Activated naive CD8-positive, alpha-beta T cell treated with anti-CD3 and anti-CD28 coated beads, Interleukin-2, amount 50 U/mL, for 24 hours (primary cell): ENCODE results near the gene JAZF1.
"Not testable (repeated sequence)": the region's sequence is repeated elsewhere in the genome, so short reads cannot be mapped to it uniquely, and the experiment has no call there.

Experiments
- ATAC-seq: fragments of 150-1000 bp; cut with Tn5 transposase; one replicate; pipeline ENCODE4 v1.10.0; 2021
- DNase-seq: peaks from one replicate; pipeline ENCODE4 v3.0.0; 2021
- H3K27ac Mint-ChIP-seq: one replicate; pipeline ENCODE4 v1.8.0; 2021; ENCODE audit warnings: mild to moderate bottlenecking, mixed read lengths
- H3K27me3 Mint-ChIP-seq: one replicate; pipeline ENCODE4 v1.8.0; 2021; ENCODE audit warnings: mixed read lengths
- H3K36me3 Mint-ChIP-seq: one replicate; pipeline ENCODE4 v1.8.0; 2021; ENCODE audit warnings: low read depth, mixed read lengths
- H3K4me1 Mint-ChIP-seq: one replicate; pipeline ENCODE4 v1.8.0; 2021; ENCODE audit warnings: mixed read lengths
- H3K4me3 Mint-ChIP-seq: one replicate; pipeline ENCODE4 v1.8.0; 2021; ENCODE audit warnings: mild to moderate bottlenecking, moderate library complexity, mixed read lengths
- H3K9me3 Mint-ChIP-seq: one replicate; pipeline ENCODE4 v1.8.0; 2021; ENCODE audit warnings: mixed read lengths

Gene JAZF1

GRCh38 chr7:28015169-28015568 lies 165.4 kb downstream of the JAZF1 start:
- Mint-ChIP-seq H3K4me3 (no peak overlapping the region), H3K4me1 (no peaks in the 10 kb centered on the region), H3K9me3 (peaks cover 5% of the 10 kb centered on the region), H3K27ac (no peak overlapping the region), H3K27me3 (no peaks in the 10 kb centered on the region), H3K36me3 (peaks cover 11% of the 10 kb centered on the region)
- ATAC-seq (no peak), DNase-seq (no peak)

GRCh38 chr7:28014340-28014739 lies 166.3 kb downstream of the JAZF1 start:
- H3K27me3 Mint-ChIP-seq, H3K4me1 Mint-ChIP-seq, ATAC-seq, H3K27ac Mint-ChIP-seq, H3K4me3 Mint-ChIP-seq, H3K9me3 Mint-ChIP-seq, DNase-seq: not testable (repeated sequence)
- H3K36me3 Mint-ChIP-seq = peaks cover 11% of the 10 kb centered on the region

DNA sequence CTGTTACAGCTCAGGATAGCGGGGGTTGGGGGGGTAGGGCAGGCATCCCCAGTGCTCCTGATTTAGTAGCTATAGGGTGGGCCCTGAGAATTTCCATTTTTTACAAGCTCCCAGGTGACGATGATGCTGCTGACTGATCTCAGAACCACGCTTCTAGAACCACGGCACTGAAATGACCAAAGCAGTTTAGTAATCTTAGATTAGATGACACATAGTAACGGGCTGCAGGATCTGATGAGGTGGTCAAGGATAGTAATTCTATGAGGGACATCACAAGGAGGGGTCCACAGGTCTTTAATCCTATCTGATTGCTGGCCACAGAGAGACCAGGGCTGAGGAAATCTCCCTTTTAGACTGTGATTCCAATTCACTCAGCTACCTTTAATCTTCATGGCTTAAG lies 167.2 kb downstream of the JAZF1 start:
- H3K4me1 Mint-ChIP-seq = no peaks in the 10 kb centered on the region
- H3K27me3 Mint-ChIP-seq = no peaks in the 10 kb centered on the region
- peaks cover 11% of the 10 kb centered on the region for H3K36me3 Mint-ChIP-seq
- peaks cover 5% of the 10 kb centered on the region for H3K9me3 Mint-ChIP-seq
- DNase-seq (no peak), ATAC-seq (no peak)
- H3K27ac Mint-ChIP-seq = no peak overlapping the region
- no peak overlapping the region for H3K4me3 Mint-ChIP-seq

- no peaks in the 10 kb centered on the region for H3K4me1 Mint-ChIP-seq
- no peaks in the 10 kb centered on the region for H3K27me3 Mint-ChIP-seq
- H3K4me3 Mint-ChIP-seq = no peak overlapping the region
- peaks cover 11% of the 10 kb centered on the region for H3K36me3 Mint-ChIP-seq
- ATAC-seq (no peak), DNase-seq (no peak)
- H3K9me3 Mint-ChIP-seq = peaks cover 5% of the 10 kb centered on the region
- no peak overlapping the region for H3K27ac Mint-ChIP-seq
Measured at GRCh38 chr7:28013019-28013418, 167.6 kb downstream of the JAZF1 start.

- ATAC-seq = no peak
- H3K4me1 Mint-ChIP-seq = peaks cover 12% of the 10 kb centered on the region
Measured at GRCh38 chr7:28008911-28009310, 171.7 kb downstream of the JAZF1 start.

GRCh38 chr7:28008171-28008570 lies 172.4 kb downstream of the JAZF1 start:
- Mint-ChIP-seq H3K9me3 (no peaks in the 10 kb centered on the region), H3K4me1 (peaks cover 12% of the 10 kb centered on the region), H3K27ac (no peak overlapping the region), H3K27me3 (no peaks in the 10 kb centered on the region), H3K36me3 (no peaks in the 10 kb centered on the region), H3K4me3 (no peak overlapping the region)
- DNase-seq (no peak), ATAC-seq (no peak)

More at GRCh38 chr7:28008911-28009310, 171.7 kb downstream of the JAZF1 start:
- Mint-ChIP-seq H3K4me3 (no peak overlapping the region), H3K36me3 (no peaks in the 10 kb centered on the region), H3K27ac (no peak overlapping the region), H3K27me3 (no peaks in the 10 kb centered on the region), H3K9me3 (no peaks in the 10 kb centered on the region)
- no peak for DNase-seq

DNA sequence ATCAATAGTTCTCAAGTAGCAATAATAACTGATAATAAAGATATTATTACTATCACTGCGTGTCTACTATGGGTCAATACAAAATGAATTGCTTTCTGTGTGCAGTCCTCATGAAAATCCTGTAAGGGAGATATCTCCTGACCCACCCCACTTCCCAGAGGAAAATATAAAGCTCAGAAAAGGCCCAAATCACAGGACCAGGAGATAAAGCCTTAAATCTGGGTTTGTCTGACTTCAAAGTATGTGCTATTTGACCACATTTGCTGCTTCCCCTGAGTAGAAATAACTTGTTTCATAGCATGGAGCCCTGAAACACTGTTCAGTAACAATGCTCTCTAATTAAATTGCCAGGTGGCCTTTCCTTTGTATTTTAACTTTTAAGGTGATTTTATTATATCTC lies 174.1 kb downstream of the JAZF1 start:
- no peaks in the 10 kb centered on the region for H3K36me3 Mint-ChIP-seq
- ATAC-seq (no peak), DNase-seq (no peak)
- H3K4me1 Mint-ChIP-seq = peaks cover 14% of the 10 kb centered on the region
- no peaks in the 10 kb centered on the region for H3K27me3 Mint-ChIP-seq
- H3K27ac Mint-ChIP-seq = no peak overlapping the region
- H3K4me3 Mint-ChIP-seq = no peak overlapping the region
- no peaks in the 10 kb centered on the region for H3K9me3 Mint-ChIP-seq

GRCh38 chr7:28005847-28006231 lies 174.8 kb downstream of the JAZF1 start:
- DNase-seq (no peak), ATAC-seq (no peak)
- Mint-ChIP-seq H3K27ac (no peak overlapping the region), H3K9me3 (no peaks in the 10 kb centered on the region), H3K4me3 (no peak overlapping the region), H3K4me1 (peaks cover 14% of the 10 kb centered on the region), H3K27me3 (no peaks in the 10 kb centered on the region), H3K36me3 (no peaks in the 10 kb centered on the region)

DNA sequence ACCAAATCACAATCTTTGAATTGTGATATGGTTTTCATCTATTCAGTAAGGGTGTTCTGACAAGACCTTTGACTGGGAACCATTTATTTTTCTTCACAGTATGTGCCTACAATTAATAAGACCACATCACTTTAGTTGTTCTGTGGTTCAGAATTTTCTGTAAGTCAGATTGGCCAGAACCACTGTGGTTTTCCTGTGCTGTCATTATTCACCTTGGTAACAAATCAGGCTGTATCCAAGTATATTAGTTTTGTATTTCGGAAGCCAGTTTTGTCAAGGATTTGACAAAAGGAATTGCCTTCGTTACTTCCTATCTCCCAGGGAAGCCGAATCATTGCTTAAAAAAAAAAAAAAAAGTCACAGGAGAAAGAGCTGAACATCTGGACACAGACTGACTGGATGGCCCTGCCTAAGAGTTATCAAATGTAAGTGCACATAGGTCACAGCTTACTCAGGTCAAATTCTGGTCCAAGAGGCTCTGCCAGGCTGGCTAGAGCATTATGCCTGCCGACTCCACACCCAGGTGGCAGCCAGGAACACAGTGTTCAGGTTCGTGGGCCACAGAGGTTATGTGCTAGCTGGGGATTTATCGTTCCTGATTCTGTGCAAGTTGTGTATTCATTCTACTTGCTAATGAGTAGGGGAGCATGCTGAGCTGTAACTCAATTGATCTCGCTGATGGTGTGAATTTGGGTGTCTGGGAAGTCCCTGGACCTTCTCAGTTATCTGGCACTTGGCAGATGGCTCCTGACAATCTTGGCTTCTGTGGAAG lies 175.3 kb downstream of the JAZF1 start:
- Mint-ChIP-seq H3K4me3 (no peak overlapping the region), H3K36me3 (no peaks in the 10 kb centered on the region), H3K27me3 (no peaks in the 10 kb centered on the region), H3K27ac (no peak overlapping the region), H3K4me1 (peaks cover 14% of the 10 kb centered on the region), H3K9me3 (no peaks in the 10 kb centered on the region)
- no peak for ATAC-seq
- no peak for DNase-seq

GRCh38 chr7:28003408-28003807 lies 177.2 kb downstream of the JAZF1 start:
- Mint-ChIP-seq H3K4me1 (peaks cover 14% of the 10 kb centered on the region), H3K27ac (no peak overlapping the region), H3K36me3 (no peaks in the 10 kb centered on the region), H3K27me3 (no peaks in the 10 kb centered on the region), H3K4me3 (no peak overlapping the region), H3K9me3 (no peaks in the 10 kb centered on the region)
- no peak for DNase-seq
- no peak for ATAC-seq

DNA sequence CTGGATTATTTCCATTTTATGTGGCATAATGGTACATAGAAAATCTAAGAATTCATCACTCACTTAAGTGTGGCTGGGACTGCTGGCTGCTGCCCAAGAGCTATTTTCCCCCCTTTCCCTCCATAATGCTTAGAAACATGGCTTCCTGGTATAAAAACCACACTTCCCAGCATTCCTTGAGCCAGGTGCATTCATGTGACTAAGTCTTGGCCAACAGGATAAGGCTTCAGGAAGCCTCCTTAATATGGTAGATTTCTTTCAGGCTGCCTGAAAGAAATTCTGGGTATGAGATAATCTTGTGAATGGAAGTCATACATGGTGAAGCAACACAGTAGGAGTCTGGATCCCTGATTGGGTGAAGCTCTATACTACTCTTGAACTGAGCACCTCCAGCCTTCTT lies 178.0 kb downstream of the JAZF1 start:
- Mint-ChIP-seq H3K27me3 (no peaks in the 10 kb centered on the region), H3K4me1 (peaks cover 14% of the 10 kb centered on the region), H3K36me3 (no peaks in the 10 kb centered on the region), H3K9me3 (no peaks in the 10 kb centered on the region), H3K4me3 (no peak overlapping the region), H3K27ac (no peak overlapping the region)
- ATAC-seq = no peak
- DNase-seq = no peak

DNA sequence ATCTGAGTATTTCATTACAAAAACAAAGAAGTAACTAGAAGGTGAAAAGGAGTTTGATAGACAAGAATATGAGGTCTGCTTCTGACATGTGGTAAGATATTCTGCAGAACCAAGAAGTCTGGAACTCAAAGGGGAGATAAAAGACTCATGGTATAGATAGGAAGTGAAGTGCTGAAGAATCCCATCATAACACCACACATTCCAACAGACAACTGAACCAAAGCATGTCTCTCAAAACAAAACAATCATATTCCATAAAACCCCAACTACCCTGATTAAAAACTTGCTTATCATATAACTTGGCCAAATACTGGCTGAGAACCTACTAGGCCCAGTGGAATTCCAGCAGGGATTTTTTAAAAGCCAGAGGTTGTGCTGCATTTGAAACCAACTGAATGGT lies 178.7 kb downstream of the JAZF1 start:
- Mint-ChIP-seq H3K36me3 (no peaks in the 10 kb centered on the region), H3K27ac (no peak overlapping the region), H3K4me1 (peaks cover 14% of the 10 kb centered on the region), H3K9me3 (no peaks in the 10 kb centered on the region), H3K4me3 (no peak overlapping the region), H3K27me3 (no peaks in the 10 kb centered on the region)
- no peak for ATAC-seq
- no peak for DNase-seq

- Mint-ChIP-seq H3K4me3 (no peak overlapping the region), H3K4me1 (peaks cover 4% of the 10 kb centered on the region), H3K36me3 (no peaks in the 10 kb centered on the region), H3K27me3 (no peaks in the 10 kb centered on the region), H3K27ac (no peak overlapping the region), H3K9me3 (no peaks in the 10 kb centered on the region)
- DNase-seq (no peak), ATAC-seq (no peak)
Measured at GRCh38 chr7:27999829-28000228, 180.8 kb downstream of the JAZF1 start.

GRCh38 chr7:27998382-27998781 lies 182.2 kb downstream of the JAZF1 start:
- no peak for ATAC-seq
- peaks cover 10% of the 10 kb centered on the region for H3K4me1 Mint-ChIP-seq
- DNase-seq = no peak
- no peak overlapping the region for H3K27ac Mint-ChIP-seq
- H3K4me3 Mint-ChIP-seq = no peak overlapping the region
- no peaks in the 10 kb centered on the region for H3K27me3 Mint-ChIP-seq
- H3K36me3 Mint-ChIP-seq = no peaks in the 10 kb centered on the region
- no peaks in the 10 kb centered on the region for H3K9me3 Mint-ChIP-seq

DNA sequence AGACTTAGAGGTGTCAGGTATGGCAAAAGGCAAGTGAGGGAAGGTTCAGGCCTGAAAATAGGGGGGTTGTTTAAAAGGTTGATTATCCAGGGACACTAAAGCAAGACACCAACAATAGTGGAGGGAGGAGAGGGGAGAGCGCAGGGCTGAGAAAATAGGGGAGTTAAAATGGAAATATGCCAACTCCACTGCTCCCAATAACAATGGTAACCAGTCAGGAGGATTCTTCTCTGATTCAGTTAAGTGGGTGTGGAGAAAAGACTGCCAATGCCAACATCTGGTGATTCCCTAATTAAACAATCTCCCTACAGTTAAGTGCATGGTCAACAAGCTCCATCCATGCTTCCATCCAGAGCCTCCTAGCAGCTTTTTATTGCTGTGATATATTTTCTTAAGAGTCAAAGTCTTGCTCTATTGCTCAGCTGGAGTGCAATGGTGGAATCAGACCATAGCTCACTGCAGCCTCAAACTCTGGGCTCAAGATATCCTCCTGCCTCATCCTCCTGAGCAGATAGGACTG lies 183.3 kb downstream of the JAZF1 start:
- Mint-ChIP-seq H3K4me3 (no peak overlapping the region), H3K36me3 (no peaks in the 10 kb centered on the region), H3K27ac (no peak overlapping the region), H3K4me1 (peaks cover 10% of the 10 kb centered on the region), H3K27me3 (no peaks in the 10 kb centered on the region), H3K9me3 (no peaks in the 10 kb centered on the region)
- ATAC-seq (no peak), DNase-seq (no peak)

DNA sequence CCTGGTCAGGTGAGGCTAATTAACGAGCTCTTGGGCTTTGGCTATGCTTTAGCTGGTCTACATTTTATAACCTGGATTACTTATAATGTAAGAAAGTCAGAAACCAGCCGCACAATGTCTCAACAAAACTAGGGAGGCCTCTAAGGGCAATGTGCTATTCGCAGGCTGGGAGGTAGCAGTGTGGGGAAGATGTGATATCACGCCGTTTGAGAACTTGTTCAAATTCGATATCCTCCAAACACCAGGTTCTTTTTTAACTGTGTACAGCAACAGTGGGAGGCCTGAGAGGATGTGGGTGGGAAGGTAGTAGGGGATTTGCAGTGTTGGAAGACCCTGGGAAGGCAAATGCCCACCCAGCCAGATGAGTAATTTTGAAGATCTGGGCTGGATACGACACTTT lies 184.5 kb downstream of the JAZF1 start:
- H3K9me3 Mint-ChIP-seq = no peaks in the 10 kb centered on the region
- peaks cover under 1% of the 10 kb centered on the region for H3K36me3 Mint-ChIP-seq
- no peak for DNase-seq
- no peaks in the 10 kb centered on the region for H3K27me3 Mint-ChIP-seq
- no peak overlapping the region for H3K4me3 Mint-ChIP-seq
- H3K27ac Mint-ChIP-seq = no peak overlapping the region
- H3K4me1 Mint-ChIP-seq = peaks cover 7% of the 10 kb centered on the region
- ATAC-seq = no peak
